H1 (cell line): ENCODE data around the gene ARMH3. TPM values are rescaled to one million over a fixed set of nuclear protein-coding genes. Genes with fewer than 3 reads are reported as not detected.

ENCODE experiments used
- CTCF ChIA-PET: fragments of 300-600 bp; sonication (Branson Sonifier 250); formaldehyde crosslinking; loops from one replicate; lab custom pipeline; 2021; ENCODE audit not compliant: partially characterized antibody; lab: Charles Lee
- POLR2A ChIA-PET: fragments of 300-600 bp; sonication (Branson Sonifier 250); formaldehyde crosslinking; loops from one replicate; lab custom pipeline; 2021; ENCODE audit warnings: inconsistent platforms; ENCODE audit not compliant: partially characterized antibody; lab: Charles Lee
- DNase-seq, 2 experiments: peaks; one replicate each; pipeline versions ENCODE4 v3.0.0 to v3.0.0-alpha.2; 2010 to 2022; ENCODE audit warnings: low spot score in 2 of 2, low read depth in 1 of 2, mixed read lengths in 1 of 2
- FAIRE-seq: peaks from 2 replicates; lab custom pipeline; 2011; peaks lifted over from hg19 to GRCh38; lab: Jason Lieb, UNC
- H2AFZ ChIP-seq: 2 replicates; pipeline ENCODE4 v1.8.1; 2012; ENCODE audit warnings: low read length, inconsistent platforms
- H2AK5ac ChIP-seq: 2 replicates; pipeline ENCODE4 v1.6.1; 2013; ENCODE audit warnings: low read depth, low read length
- H2BK120ac ChIP-seq: replicated peaks from 2 replicates; pipeline ENCODE3; 2013; ENCODE audit warnings: low read depth, low read length, inconsistent platforms
- H2BK12ac ChIP-seq: 2 replicates; pipeline ENCODE4 v1.6.1; 2013; ENCODE audit warnings: low read depth, low read length
- H2BK15ac ChIP-seq: 2 replicates; pipeline ENCODE4 v1.6.1; 2013; ENCODE audit warnings: low read length
- H2BK20ac ChIP-seq: 2 replicates; pipeline ENCODE4 v1.6.1; 2013; ENCODE audit warnings: low read length
- H2BK5ac ChIP-seq: 2 replicates; pipeline ENCODE4 v1.6.1; 2013; ENCODE audit warnings: low read depth, low read length
- H3K14ac ChIP-seq: 2 replicates; pipeline ENCODE4 v1.6.1; 2013; ENCODE audit warnings: inconsistent platforms; ENCODE audit not compliant: insufficient read length
- H3K18ac ChIP-seq: 2 replicates; pipeline ENCODE4 v1.6.1; 2013; ENCODE audit warnings: low read length; ENCODE audit errors: extremely low read depth
- H3K23ac ChIP-seq: 2 replicates; pipeline ENCODE4 v1.6.1; 2013; ENCODE audit warnings: inconsistent platforms; ENCODE audit not compliant: insufficient read length
- H3K23me2 ChIP-seq: 2 replicates; pipeline ENCODE4 v1.6.1; 2013; ENCODE audit warnings: low read depth, low read length
- H3K27ac ChIP-seq: 2 replicates; pipeline ENCODE4 v1.6.1; 2011; ENCODE audit warnings: low read depth, low read length, inconsistent platforms
- H3K27me3 ChIP-seq, 4 experiments: replicated peaks in 1 of 4; 1 replicate in 1 of 4; 2 replicates in 3 of 4; pipeline versions ENCODE4 v1.6.1 to v1.8.1; 2011 to 2013; ENCODE audit warnings: low read length in 3 of 4, mild to moderate bottlenecking in 3 of 4, inconsistent platforms in 2 of 4, mixed read lengths in 2 of 4, moderate library complexity in 1 of 4; ENCODE audit not compliant: control insufficient read depth in 3 of 4, insufficient read depth in 3 of 4; ENCODE audit errors: extremely low read depth in 1 of 4
- H3K36me3 ChIP-seq, 4 experiments: 2 replicates each; pipeline versions ENCODE4 v1.6.1 to v1.8.1; 2011 to 2013; ENCODE audit warnings: mild to moderate bottlenecking in 4 of 4, low read length in 3 of 4, moderate library complexity in 2 of 4, control low read depth in 1 of 4, inconsistent platforms in 1 of 4; ENCODE audit not compliant: insufficient read depth in 4 of 4, control insufficient read depth in 2 of 4
- H3K4ac ChIP-seq: replicated peaks from 2 replicates; pipeline ENCODE3; 2013; ENCODE audit warnings: low read length, low read depth, mixed read lengths, inconsistent platforms; ENCODE audit not compliant: insufficient read length
- H3K4me1 ChIP-seq, 4 experiments: replicated peaks in 1 of 4; 1 replicate in 1 of 4; 2 replicates in 3 of 4; pipeline versions ENCODE4 v1.6.1 to v1.8.1; 2011 to 2013; ENCODE audit warnings: low read length in 3 of 4, inconsistent platforms in 2 of 4, mixed read lengths in 1 of 4; ENCODE audit not compliant: insufficient read depth in 4 of 4, control insufficient read depth in 3 of 4
- H3K4me2 ChIP-seq, 2 experiments: 2 replicates each; pipeline versions ENCODE4 v1.6.1 to v1.8.1; 2011 to 2013; ENCODE audit warnings: low read depth in 2 of 2, low read length in 2 of 2, control low read depth in 1 of 2, inconsistent platforms in 1 of 2, mild to moderate bottlenecking in 1 of 2; ENCODE audit not compliant: insufficient read depth in 1 of 2
- H3K4me3 ChIP-seq, 4 experiments: fragments of 200-600, 300-600 bp in 1 of 4; sonication (generic), shearing (Covaris generic), sonication (Bioruptor Twin) in 1 of 4; 2 replicates each; pipeline versions ENCODE4 v1.5.1 to v1.8.1; 2011 to 2016; ENCODE audit warnings: low read length in 4 of 4, low read depth in 3 of 4, control low read depth in 2 of 4, inconsistent platforms in 2 of 4, mild to moderate bottlenecking in 2 of 4, mixed read lengths in 1 of 4, moderate library complexity in 1 of 4; ENCODE audit not compliant: insufficient read depth in 2 of 4; ENCODE audit errors: extremely low read depth in 1 of 4
- H3K56ac ChIP-seq: replicated peaks from 2 replicates; pipeline ENCODE3; 2013; ENCODE audit warnings: low read depth, mild to moderate bottlenecking, mixed read lengths, low read length, inconsistent platforms; ENCODE audit not compliant: insufficient read length
- H3K79me1 ChIP-seq: 2 replicates; pipeline ENCODE4 v1.6.1; 2013; ENCODE audit warnings: low read depth, low read length, control low read depth
- H3K79me2 ChIP-seq, 2 experiments: 2 replicates each; pipeline versions ENCODE4 v1.6.1 to v1.8.1; 2012 to 2013; ENCODE audit warnings: low read length in 2 of 2, mild to moderate bottlenecking in 2 of 2, inconsistent platforms in 1 of 2; ENCODE audit not compliant: insufficient read depth in 2 of 2, control insufficient read depth in 1 of 2
- H3K9ac ChIP-seq, 4 experiments: replicated peaks in 1 of 4; 1 replicate in 1 of 4; 2 replicates in 3 of 4; pipeline versions ENCODE4 v1.6.1 to v1.8.1; 2011 to 2013; ENCODE audit warnings: low read depth in 3 of 4, low read length in 3 of 4, control low read depth in 2 of 4, mild to moderate bottlenecking in 2 of 4, moderate library complexity in 2 of 4, inconsistent platforms in 1 of 4; ENCODE audit errors: extremely low read depth in 1 of 4
- H3K9me3 ChIP-seq, 2 experiments: 2 replicates each; pipeline versions ENCODE4 v1.6.1 to v1.8.1; 2012 to 2013; ENCODE audit warnings: mild to moderate bottlenecking in 2 of 2, moderate library complexity in 2 of 2, control low read depth in 1 of 2, inconsistent platforms in 1 of 2, low read depth in 1 of 2, low read length in 1 of 2, mixed read lengths in 1 of 2; ENCODE audit not compliant: insufficient read depth in 2 of 2
- H4K20me1 ChIP-seq, 2 experiments: replicated peaks in 1 of 2; 2 replicates each; pipeline versions ENCODE3 to v1.8.1; 2011 to 2013; ENCODE audit warnings: inconsistent platforms in 2 of 2, low read length in 2 of 2, mild to moderate bottlenecking in 1 of 2; ENCODE audit not compliant: insufficient read depth in 2 of 2, control insufficient read depth in 1 of 2
- H4K5ac ChIP-seq: 2 replicates; pipeline ENCODE4 v1.6.1; 2013; ENCODE audit warnings: low read length, low read depth, mixed read lengths, inconsistent platforms; ENCODE audit not compliant: insufficient read length
- H4K8ac ChIP-seq: 2 replicates; pipeline ENCODE4 v1.8.0; 2013; ENCODE audit warnings: mild to moderate bottlenecking, moderate library complexity, low read length, inconsistent platforms; ENCODE audit not compliant: insufficient read depth; ENCODE audit errors: extremely low read depth
- H4K91ac ChIP-seq: replicated peaks from 2 replicates; pipeline ENCODE3; 2013; ENCODE audit warnings: low read length, mixed read lengths, inconsistent platforms; ENCODE audit not compliant: insufficient read length
- ASH2L ChIP-seq: fragments of 200-600, 300-600 bp; sonication (generic); IDR thresholded peaks from one replicate; pipeline ENCODE4 v1.7.1; 2017; ENCODE audit warnings: low read length
- BRCA1 ChIP-seq: IDR thresholded peaks from 2 replicates; pipeline ENCODE4 v1.6.1; 2012; ENCODE audit warnings: low read depth, low read length, improper control_type of control experiment
- CEBPB ChIP-seq: IDR thresholded peaks from 2 replicates; pipeline ENCODE4 v1.6.1; 2012; ENCODE audit warnings: low read depth, low read length
- CTBP2 ChIP-seq: IDR thresholded peaks from 2 replicates; pipeline ENCODE4 v1.7.0; 2011; ENCODE audit warnings: borderline replicate concordance, mild to moderate bottlenecking, moderate library complexity, mixed read lengths, low read length; ENCODE audit not compliant: insufficient read depth, insufficient read length
- GTF2F1 ChIP-seq: IDR thresholded peaks from 2 replicates; pipeline ENCODE4 v1.6.1; 2012; ENCODE audit warnings: low read depth, low read length, improper control_type of control experiment, borderline replicate concordance
- HDAC6 ChIP-seq: IDR thresholded peaks from one replicate; pipeline ENCODE4 v1.7.1; 2012; ENCODE audit warnings: low read depth, mild to moderate bottlenecking, inconsistent platforms, low read length, moderate library complexity
- RBBP5 ChIP-seq: IDR thresholded peaks from 2 replicates; pipeline ENCODE4 v1.7.1; 2012; ENCODE audit warnings: low read depth, mild to moderate bottlenecking, inconsistent platforms, low read length, moderate library complexity, borderline replicate concordance
- RFX5 ChIP-seq: IDR thresholded peaks from 2 replicates; pipeline ENCODE4 v1.6.1; 2011; ENCODE audit warnings: low read depth, low read length, improper control_type of control experiment, borderline replicate concordance
- RNF2 ChIP-seq: fragments of 200-900, 300-1000 bp; sonication (generic); IDR thresholded peaks from 2 replicates; pipeline ENCODE4 v1.7.1; 2016; ENCODE audit warnings: borderline replicate concordance, low read depth, mild to moderate bottlenecking, antibody characterized with exemption, low read length; ENCODE audit not compliant: poor library complexity, severe bottlenecking; ENCODE audit errors: missing control alignments
- SAP30 ChIP-seq: fragments of 300-600 bp; sonication (generic); IDR thresholded peaks from 2 replicates; pipeline ENCODE4 v1.7.1; 2012; ENCODE audit warnings: low read length, moderate library complexity, mild to moderate bottlenecking, inconsistent platforms; ENCODE audit not compliant: insufficient read depth, insufficient replicate concordance
- TAF1 ChIP-seq: IDR thresholded peaks from 2 replicates; pipeline ENCODE4 v1.6.1; 2011; ENCODE audit warnings: mild to moderate bottlenecking, low read depth, low read length
- YY1 ChIP-seq: IDR thresholded peaks from 2 replicates; pipeline ENCODE4 v1.6.1; 2011; ENCODE audit warnings: low read depth, mild to moderate bottlenecking, low read length
- WGBS, 2 experiments: shearing (Covaris generic) in 1 of 2; methylation state at CpG; one replicate each; pipeline versions ENCODE4 v1.1.6 to v1.1.7; 2013 to 2015; ENCODE audit warnings: low lambda C conversion rate in 2 of 2, mixed read lengths in 2 of 2, inconsistent platforms in 1 of 2, low coverage in 1 of 2, missing lambda C conversion rate in 1 of 2; ENCODE audit not compliant: insufficient replicate concordance in 2 of 2, insufficient coverage in 1 of 2, insufficient read length in 1 of 2; ENCODE audit errors: extremely low coverage in 1 of 2, missing lambda C conversion rate in 1 of 2; 5-methylcytosine and 5-hydroxymethylcytosine counted together
- polyA plus RNA-seq, 7 experiments: library from polyadenylated mRNA; depleted of rRNA in 3 of 7; stranded (reverse) in 5 of 7; unstranded in 2 of 7; fragments of >200 nt in 5 of 7; fragments of 200-250 nt in 2 of 7; gene quantifications; 1 replicate in 5 of 7; 2 replicates in 1 of 7; 4 replicates in 1 of 7; pipeline versions ENCODE4 v1.2.1 to v1.2.3, GENCODE V29; 2011 to 2013; ENCODE audit warnings: missing spikeins in 2 of 7, mixed read lengths in 2 of 7
- total RNA-seq: library from RNA; stranded (reverse); fragmentation: NEBNext Ultra II Directional; extraction: Animal tissue kit (Norgen Biotek cat#: 25700); gene quantifications from 2 replicates; pipeline ENCODE4 v1.2.1, GENCODE V29; 2021

ARMH3 gene
- total and polyA plus RNA-seq, 2 of the 8 experiments (the other 6 are each of a cell fraction or from before 2014, with no cell fraction given), result 11.6 to 18.3 TPM

GRCh38 chr10:102010961-102011360 is 45.0 kb downstream of the ARMH3 start:
- Histone ChIP-seq H2BK12ac (no peak overlapping the region), H3K27ac (no peak overlapping the region), H4K20me1 (no peaks in the 10 kb centered on the region), H4K91ac (no peak overlapping the region), H3K18ac (no peak overlapping the region), H3K79me2 (no peaks in the 10 kb centered on the region), H3K9ac (no peak overlapping the region), H3K4me2 (no peak overlapping the region), H3K23ac (no peak overlapping the region), H2BK120ac (no peak overlapping the region), H3K4ac (no peak overlapping the region), H3K23me2 (no peaks in the 10 kb centered on the region), H2AFZ (no peak overlapping the region), H2BK15ac (no peak overlapping the region), H3K79me1 (no peaks in the 10 kb centered on the region), H3K4me1 (peaks cover 0 to 5% (median 2%) of the 10 kb centered on the region in 4 experiments; a peak in 3 of 7 replicates), H3K56ac (no peak overlapping the region), H3K27me3 (no peaks in the 10 kb centered on the region), H4K8ac (no peak overlapping the region), H3K4me3 (no peak overlapping the region), H3K36me3 (peaks cover 0 to 6% (median 5%) of the 10 kb centered on the region in 4 experiments; a peak in 4 of 8 replicates), H4K5ac (no peak overlapping the region), H3K14ac (no peak overlapping the region), H2AK5ac (no peak overlapping the region), H3K9me3 (no peaks in the 10 kb centered on the region), H2BK5ac (no peak overlapping the region), H2BK20ac (no peak overlapping the region)
- FAIRE-seq (no peak), DNase-seq (no peak)
- 95% methylated on average over 4 of the region's 4 CpGs; no CpG with 5 or more reads in 1 of the 2 experiments for WGBS, 2 experiments
- ChIA-PET POLR2A (interaction anchor here (1.6 to 2.0 kb wide), 2 partner anchors 122 to 199 kb away, joined by 4 to 12 read pairs; no protein-coding TSS in a partner anchor), CTCF (interaction anchor here (0.7 to 7.9 kb wide), 32 partner anchors 10 to 441 kb away, joined by 3 to 210 read pairs (median 8); partner anchors contain the start of gene KCNIP2)
- TF ChIP-seq BRCA1, result no peak
- TF ChIP-seq YY1, result no peak
- no peak for TF ChIP-seq ASH2L
- no peak for TF ChIP-seq RNF2
- TF ChIP-seq CEBPB, result no peak
- no peak for TF ChIP-seq RBBP5
- no peak for TF ChIP-seq GTF2F1
- no peak for TF ChIP-seq SAP30
- TF ChIP-seq TAF1, result no peak
- TF ChIP-seq CTBP2, result no peak
- TF ChIP-seq HDAC6, result no peak
- TF ChIP-seq RFX5, result no peak
